ENCODE results near the gene ETS1. TPM values are rescaled to one million over a fixed set of nuclear protein-coding genes. Genes with fewer than 3 reads are reported as not detected.
A peak's percentile ranks its signal among the peaks of the same experiment; 100 is the strongest.

ETS1 gene
- total RNA-seq, 4 donors from 2014 or later = 23.6 to 56.7 (median 29.2) TPM

DNA sequence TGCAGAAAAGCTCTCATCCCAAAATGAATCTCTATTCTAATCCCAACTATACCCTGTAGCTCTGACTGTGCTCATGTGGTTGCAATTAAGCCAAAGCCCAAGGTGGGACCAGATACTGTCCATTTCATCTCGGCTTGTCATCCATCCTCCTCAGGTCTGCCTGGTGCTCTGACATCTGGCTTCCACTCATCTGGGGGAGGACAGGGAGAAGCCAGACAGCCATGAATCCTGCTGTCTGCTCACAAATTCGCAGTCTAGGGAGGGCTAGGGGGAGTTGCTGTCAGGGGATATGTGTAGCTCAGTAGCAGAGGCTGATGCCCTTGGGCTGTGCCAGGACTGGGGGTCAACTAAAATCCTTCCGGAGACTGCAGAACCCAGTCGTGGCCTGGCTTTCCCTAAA lies 167.1 kb downstream of the ETS1 start:
- intact Hi-C loops (cut with DNase I; ENCODE audit: low total_unique reads) = no loop called here
- in situ Hi-C loops (cut with MboI; ENCODE audit: low pct_ligation_motif_present in 1 of 4, low pct_unique_long_range_greater_than_20kb in 1 of 4, low sequenced_read_pairs in 3 of 4) = no loop called here
- Histone ChIP-seq H3K4me1 (peaks cover 5 to 53% (median 26%) of the 10 kb centered on the region in 4 donors), H3K27me3 (no peaks in the 10 kb centered on the region), H3K9me3 (no peaks in the 10 kb centered on the region), H3K27ac (no peak overlapping the region), H3K36me3 (no peaks in the 10 kb centered on the region), H3K4me3 (no peak overlapping the region)
- TF ChIP-seq EP300 (IDR thresholded peaks at IDR 0.05; ENCODE audit: low read depth) (no peak), POLR2AphosphoS5 (IDR thresholded peaks at IDR 0.05) (no peak), POLR2A (IDR thresholded peaks at IDR 0.05) (no peak)
- TF ChIP-seq, protein P1, sequence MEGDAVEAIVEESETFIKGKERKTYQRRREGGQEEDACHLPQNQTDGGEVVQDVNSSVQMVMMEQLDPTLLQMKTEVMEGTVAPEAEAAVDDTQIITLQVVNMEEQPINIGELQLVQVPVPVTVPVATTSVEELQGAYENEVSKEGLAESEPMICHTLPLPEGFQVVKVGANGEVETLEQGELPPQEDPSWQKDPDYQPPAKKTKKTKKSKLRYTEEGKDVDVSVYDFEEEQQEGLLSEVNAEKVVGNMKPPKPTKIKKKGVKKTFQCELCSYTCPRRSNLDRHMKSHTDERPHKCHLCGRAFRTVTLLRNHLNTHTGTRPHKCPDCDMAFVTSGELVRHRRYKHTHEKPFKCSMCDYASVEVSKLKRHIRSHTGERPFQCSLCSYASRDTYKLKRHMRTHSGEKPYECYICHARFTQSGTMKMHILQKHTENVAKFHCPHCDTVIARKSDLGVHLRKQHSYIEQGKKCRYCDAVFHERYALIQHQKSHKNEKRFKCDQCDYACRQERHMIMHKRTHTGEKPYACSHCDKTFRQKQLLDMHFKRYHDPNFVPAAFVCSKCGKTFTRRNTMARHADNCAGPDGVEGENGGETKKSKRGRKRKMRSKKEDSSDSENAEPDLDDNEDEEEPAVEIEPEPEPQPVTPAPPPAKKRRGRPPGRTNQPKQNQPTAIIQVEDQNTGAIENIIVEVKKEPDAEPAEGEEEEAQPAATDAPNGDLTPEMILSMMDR (IDR thresholded peaks at IDR 0.05) = no peak
- 92% methylated on average over 4 of the region's 4 CpGs; no CpG with 5 or more reads in 1 of the 2 donors for WGBS, 2 donors (ENCODE audit: low coverage in 1 of 2)
- DNase-seq = no peak

DNA sequence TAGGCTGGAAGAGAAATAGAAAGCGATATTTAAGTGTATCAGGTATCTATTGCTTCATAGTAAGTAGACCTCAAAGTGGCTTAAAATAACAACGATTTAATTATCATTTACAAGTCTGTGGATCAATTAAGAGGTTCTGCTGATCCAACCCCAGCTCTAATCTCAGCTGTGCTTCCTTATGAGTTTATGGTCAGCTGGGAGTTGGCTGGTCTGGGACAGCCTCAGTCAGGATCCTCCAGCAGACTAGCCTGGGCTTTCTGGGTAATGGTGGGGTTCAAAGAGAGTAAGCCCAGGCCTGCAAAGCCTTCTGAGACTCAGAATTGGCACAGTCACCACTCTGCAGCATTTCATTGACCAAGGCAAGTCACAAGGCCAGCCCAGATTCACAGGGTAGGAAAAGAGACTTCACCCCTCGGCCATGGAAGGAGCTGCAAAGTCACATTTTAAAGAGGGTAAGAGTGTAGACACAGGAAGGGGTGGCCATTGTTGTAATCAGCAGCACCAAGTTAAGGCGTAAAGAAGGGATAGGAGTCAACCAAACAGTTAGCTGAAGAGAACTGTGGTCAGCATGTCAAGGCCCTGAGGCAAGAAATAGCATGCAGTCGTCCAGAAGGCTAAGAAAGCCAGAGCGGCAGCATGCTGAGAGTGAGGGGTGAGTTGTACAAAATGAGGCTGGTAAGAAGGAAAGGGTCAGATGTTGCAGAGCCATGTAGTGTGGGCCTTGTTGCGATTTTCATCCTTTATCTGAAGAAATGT lies 168.2 kb downstream of the ETS1 start:
- intact Hi-C loops (cut with DNase I; ENCODE audit: low total_unique reads) = no loop called here
- H3K4me1 ChIP-seq = peaks cover 1 to 43% (median 15%) of the 10 kb centered on the region in 4 donors
- in situ Hi-C loops (cut with MboI; ENCODE audit: low pct_ligation_motif_present in 1 of 4, low pct_unique_long_range_greater_than_20kb in 1 of 4, low sequenced_read_pairs in 3 of 4) = no loop called here
- 84 to 90% methylated on average over 6 to 7 of the region's 7 CpGs for WGBS, 2 donors (ENCODE audit: low coverage in 1 of 2)
- H3K36me3 ChIP-seq = no peaks in the 10 kb centered on the region
- no peak overlapping the region for H3K4me3 ChIP-seq
- no peak for DNase-seq
- TF ChIP-seq, protein P1 (IDR thresholded peaks at IDR 0.05) = no peak
- TF ChIP-seq POLR2A (IDR thresholded peaks at IDR 0.05) (no peak), EP300 (IDR thresholded peaks at IDR 0.05; ENCODE audit: low read depth) (no peak), POLR2AphosphoS5 (IDR thresholded peaks at IDR 0.05) (no peak)
- no peaks in the 10 kb centered on the region for H3K9me3 ChIP-seq
- H3K27me3 ChIP-seq = no peaks in the 10 kb centered on the region
- H3K27ac ChIP-seq = no peak overlapping the region

DNA sequence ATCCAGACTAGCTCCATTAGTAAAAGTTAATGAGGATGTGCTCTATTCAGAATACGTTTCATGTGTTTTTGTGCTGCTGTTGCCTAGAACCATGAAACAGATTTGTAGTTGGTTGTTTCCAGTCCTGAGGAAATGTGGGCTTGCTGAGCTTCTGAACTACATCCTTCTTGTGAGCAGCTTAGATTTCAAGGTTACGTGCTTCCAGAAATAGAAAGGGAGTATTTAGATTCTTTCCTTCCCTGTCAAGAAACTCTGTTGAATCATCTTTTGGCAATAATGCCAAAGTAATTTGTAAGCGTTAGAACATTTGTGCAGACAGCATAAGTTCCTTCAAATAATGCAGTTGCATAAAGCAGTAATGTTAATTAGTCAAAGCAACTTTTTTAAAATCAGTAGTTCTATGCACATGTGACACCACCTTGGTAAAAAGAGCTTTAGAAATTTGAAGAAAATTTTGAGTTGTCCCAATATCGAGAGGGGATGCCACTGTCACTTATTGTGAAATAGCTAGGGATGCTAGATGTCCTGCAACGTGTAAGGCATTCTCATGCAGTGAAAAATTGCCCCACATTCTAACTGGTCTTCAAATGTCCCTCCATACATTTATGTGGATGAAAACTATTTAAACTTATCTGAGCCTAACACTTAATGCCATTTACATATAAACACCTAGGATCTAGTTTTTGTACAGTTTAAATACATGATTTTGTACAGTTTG lies 169.6 kb downstream of the ETS1 start:
- intact Hi-C loops (cut with DNase I; ENCODE audit: low total_unique reads) = no loop called here
- WGBS, 2 donors (ENCODE audit: low coverage in 1 of 2) = 65 to 69% methylated on average over 5 of the region's 5 CpGs
- Histone ChIP-seq H3K4me3 (no peak overlapping the region), H3K27ac (peak overlapping the region in 3 of 4 donors; percentile 9 to 35 (median 34)), H3K27me3 (no peaks in the 10 kb centered on the region), H3K36me3 (no peaks in the 10 kb centered on the region), H3K4me1 (peaks cover 0 to 42% (median 9%) of the 10 kb centered on the region in 4 donors), H3K9me3 (no peaks in the 10 kb centered on the region)
- in situ Hi-C loops (cut with MboI; ENCODE audit: low pct_ligation_motif_present in 1 of 4, low pct_unique_long_range_greater_than_20kb in 1 of 4, low sequenced_read_pairs in 3 of 4) = no loop called here
- TF ChIP-seq EP300 (IDR thresholded peaks at IDR 0.05; ENCODE audit: low read depth) (no peak), POLR2AphosphoS5 (IDR thresholded peaks at IDR 0.05) (peak in 1 of 3 donors; percentile 20), POLR2A (IDR thresholded peaks at IDR 0.05) (no peak)
- TF ChIP-seq, protein P1 (IDR thresholded peaks at IDR 0.05) = no peak
- no peak for DNase-seq

DNA sequence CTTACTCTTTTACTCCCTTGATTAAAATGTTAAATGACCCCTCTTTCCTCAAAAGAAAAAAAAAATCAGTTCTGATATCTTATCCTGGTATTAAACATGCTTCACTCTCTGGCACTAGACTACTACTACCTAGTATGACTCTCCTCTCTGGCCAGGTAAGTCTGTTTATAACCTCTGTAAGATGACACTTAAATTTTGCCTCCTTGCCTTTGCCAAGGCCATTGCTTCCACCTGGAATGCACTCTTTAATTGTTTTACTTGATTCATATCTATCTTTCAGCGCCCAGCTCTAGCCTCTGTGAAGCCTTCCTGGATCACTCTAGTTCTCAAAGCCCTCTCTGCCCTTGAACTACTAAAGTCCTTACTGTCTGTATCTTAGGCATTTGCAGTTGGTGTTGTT lies 170.4 kb downstream of the ETS1 start:
- H3K4me3 ChIP-seq = no peak overlapping the region
- in situ Hi-C loops (cut with MboI; ENCODE audit: low pct_ligation_motif_present in 1 of 4, low pct_unique_long_range_greater_than_20kb in 1 of 4, low sequenced_read_pairs in 3 of 4) (no loop called here), intact Hi-C loops (cut with DNase I; ENCODE audit: low total_unique reads) (no loop called here)
- peak overlapping the region in 3 of 4 donors; percentile 9 to 35 (median 34) for H3K27ac ChIP-seq
- no peaks in the 10 kb centered on the region for H3K27me3 ChIP-seq
- DNase-seq = no peak
- TF ChIP-seq, protein P1 (IDR thresholded peaks at IDR 0.05) = no peak
- TF ChIP-seq POLR2AphosphoS5 (IDR thresholded peaks at IDR 0.05) (no peak), POLR2A (IDR thresholded peaks at IDR 0.05) (no peak), EP300 (IDR thresholded peaks at IDR 0.05; ENCODE audit: low read depth) (no peak)
- peaks cover 0 to 49% (median 13%) of the 10 kb centered on the region in 4 donors for H3K4me1 ChIP-seq
- WGBS, 2 donors (ENCODE audit: low coverage in 1 of 2) = 50 to 83% methylated on average over 1 of the region's 1 CpG
- no peaks in the 10 kb centered on the region for H3K36me3 ChIP-seq
- no peaks in the 10 kb centered on the region for H3K9me3 ChIP-seq

All from transverse colon (tissue), 4 donors.